SK-N-SH treated with all-trans-retinoic acid at 6 μM for 48 hours (cell line): Measurements from ENCODE around the gene RNF224.

Experiments used
- ATAC-seq: fragments of 200-7000 bp; cut with Tn5 transposase; 3 replicates; pipeline ENCODE4 v1.9.1; 2020; ENCODE audit warnings: mild to moderate bottlenecking, moderate library complexity
- ARNTL ChIP-seq: fragments of 450-650 bp; formaldehyde crosslinking; IDR thresholded peaks from 2 replicates; pipeline ENCODE4 v1.5.0; 2020; ENCODE audit warnings: low read depth, mild to moderate bottlenecking, moderate library complexity, borderline replicate concordance
- BACH2 ChIP-seq: fragments of 250-450 bp; sonication (Bioruptor Pico); IDR thresholded peaks from 2 replicates; pipeline ENCODE4 v1.9.0; 2021; ENCODE audit warnings: mild to moderate bottlenecking, borderline replicate concordance
- CSDC2 ChIP-seq: fragments of 250-450 bp; sonication (Bioruptor Pico); IDR thresholded peaks from 2 replicates; pipeline ENCODE4 v1.5.0; 2020; ENCODE audit warnings: mild to moderate bottlenecking, moderate library complexity
- CSRNP3 ChIP-seq: fragments of 250-450 bp; sonication (Bioruptor Pico); IDR thresholded peaks from 2 replicates; pipeline ENCODE4 v1.5.1; 2021; ENCODE audit warnings: mild to moderate bottlenecking, moderate library complexity
- GLIS3 ChIP-seq: fragments of 250-450 bp; sonication (Bioruptor Pico); IDR thresholded peaks from 2 replicates; pipeline ENCODE4 v1.5.0; 2020; ENCODE audit warnings: mild to moderate bottlenecking, moderate library complexity
- ISL1 ChIP-seq: fragments of 250-450 bp; sonication (Bioruptor Pico); IDR thresholded peaks from 2 replicates; pipeline ENCODE4 v2.1.2; 2022; ENCODE audit warnings: mild to moderate bottlenecking, moderate library complexity
- PPARA ChIP-seq: fragments of 250-450 bp; sonication (Bioruptor Pico); IDR thresholded peaks from 2 replicates; pipeline ENCODE4 v1.5.0; 2020; ENCODE audit warnings: mild to moderate bottlenecking, borderline replicate concordance
- SNAI2 ChIP-seq: fragments of 250-450 bp; sonication (Bioruptor Pico); IDR thresholded peaks from 2 replicates; pipeline ENCODE4 v1.5.0; 2020; ENCODE audit warnings: mild to moderate bottlenecking, moderate library complexity
- TCF4 ChIP-seq: fragments of 250-450 bp; sonication (Bioruptor Pico); IDR thresholded peaks from 2 replicates; pipeline ENCODE4 v1.8.0; 2021; ENCODE audit warnings: mild to moderate bottlenecking, moderate library complexity, borderline replicate concordance
- TOX ChIP-seq: fragments of 250-450 bp; sonication (Bioruptor Pico); IDR thresholded peaks from 2 replicates; pipeline ENCODE4 v1.8.0; 2021; ENCODE audit warnings: mild to moderate bottlenecking, moderate library complexity, borderline replicate concordance
- ZFP3 ChIP-seq: fragments of 250-450 bp; sonication (Bioruptor Pico); IDR thresholded peaks from 2 replicates; pipeline ENCODE4 v1.5.0; 2020; ENCODE audit warnings: mild to moderate bottlenecking, moderate library complexity
- ZFP30 ChIP-seq: fragments of 450-650 bp; formaldehyde crosslinking; IDR thresholded peaks from 2 replicates; pipeline ENCODE4 v1.5.0; 2022; ENCODE audit warnings: mild to moderate bottlenecking, moderate library complexity
- ZNF565 ChIP-seq: fragments of 450-650 bp; formaldehyde crosslinking; conservative IDR thresholded peaks from 2 replicates; pipeline ENCODE4 v1.5.0; 2020; ENCODE audit warnings: low read depth, mild to moderate bottlenecking, moderate library complexity
- ZNF70 ChIP-seq: fragments of 450-650 bp; formaldehyde crosslinking; IDR thresholded peaks from 2 replicates; pipeline ENCODE4 v1.5.0; 2020; ENCODE audit warnings: mild to moderate bottlenecking, moderate library complexity
- ZNF8 ChIP-seq: fragments of 450-650 bp; formaldehyde crosslinking; IDR thresholded peaks from 2 replicates; pipeline ENCODE4 v1.5.0; 2020; ENCODE audit warnings: mild to moderate bottlenecking, moderate library complexity
- TF ChIP-seq, protein P1 (sequence below): fragments of 250-450 bp; sonication (Bioruptor Pico); IDR thresholded peaks from 2 replicates; pipeline ENCODE4 v1.5.0; 2020; ENCODE audit warnings: mild to moderate bottlenecking, moderate library complexity
- TF ChIP-seq, protein P2 (sequence below): fragments of 250-450 bp; sonication (Bioruptor Pico); IDR thresholded peaks from 2 replicates; pipeline ENCODE4 v1.8.0; 2020; ENCODE audit warnings: mild to moderate bottlenecking, moderate library complexity, borderline replicate concordance
- TF ChIP-seq, protein P3 (sequence below): fragments of 250-450 bp; sonication (Bioruptor Pico); IDR thresholded peaks from 2 replicates; pipeline ENCODE4 v1.8.0; 2021; ENCODE audit warnings: low read depth, mild to moderate bottlenecking, moderate library complexity, borderline replicate concordance
- TF ChIP-seq, protein P4 (sequence below): fragments of 250-450 bp; sonication (Bioruptor Pico); IDR thresholded peaks from 2 replicates; pipeline ENCODE4 v1.5.1; 2020; ENCODE audit warnings: low read depth, mild to moderate bottlenecking, moderate library complexity

The RNF224 gene

DNA sequence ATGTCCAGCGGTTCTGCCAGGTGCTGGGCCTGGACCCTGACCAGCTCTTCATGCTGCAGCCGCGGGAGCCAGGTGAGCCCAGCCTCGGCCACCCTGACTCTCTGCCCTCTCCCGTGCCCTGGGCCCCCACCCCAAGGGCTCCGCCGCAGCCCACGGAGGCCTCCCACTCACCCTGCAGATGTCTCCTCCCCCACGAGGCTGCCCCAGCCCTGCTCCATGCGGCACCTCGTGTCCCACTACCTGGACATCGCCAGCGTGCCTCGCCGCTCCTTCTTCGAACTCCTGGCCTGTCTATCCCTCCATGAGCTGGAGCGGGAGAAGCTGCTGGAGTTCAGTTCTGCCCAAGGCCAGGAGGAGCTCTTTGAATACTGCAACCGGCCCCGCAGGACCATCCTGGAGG is 12.7 kb upstream of the RNF224 start:
- no peak for ATAC-seq
- TF ChIP-seq SNAI2 (CRISPR knock-in tag), result no peak
- TF ChIP-seq CSRNP3, result no peak
- TF ChIP-seq, protein P1, sequence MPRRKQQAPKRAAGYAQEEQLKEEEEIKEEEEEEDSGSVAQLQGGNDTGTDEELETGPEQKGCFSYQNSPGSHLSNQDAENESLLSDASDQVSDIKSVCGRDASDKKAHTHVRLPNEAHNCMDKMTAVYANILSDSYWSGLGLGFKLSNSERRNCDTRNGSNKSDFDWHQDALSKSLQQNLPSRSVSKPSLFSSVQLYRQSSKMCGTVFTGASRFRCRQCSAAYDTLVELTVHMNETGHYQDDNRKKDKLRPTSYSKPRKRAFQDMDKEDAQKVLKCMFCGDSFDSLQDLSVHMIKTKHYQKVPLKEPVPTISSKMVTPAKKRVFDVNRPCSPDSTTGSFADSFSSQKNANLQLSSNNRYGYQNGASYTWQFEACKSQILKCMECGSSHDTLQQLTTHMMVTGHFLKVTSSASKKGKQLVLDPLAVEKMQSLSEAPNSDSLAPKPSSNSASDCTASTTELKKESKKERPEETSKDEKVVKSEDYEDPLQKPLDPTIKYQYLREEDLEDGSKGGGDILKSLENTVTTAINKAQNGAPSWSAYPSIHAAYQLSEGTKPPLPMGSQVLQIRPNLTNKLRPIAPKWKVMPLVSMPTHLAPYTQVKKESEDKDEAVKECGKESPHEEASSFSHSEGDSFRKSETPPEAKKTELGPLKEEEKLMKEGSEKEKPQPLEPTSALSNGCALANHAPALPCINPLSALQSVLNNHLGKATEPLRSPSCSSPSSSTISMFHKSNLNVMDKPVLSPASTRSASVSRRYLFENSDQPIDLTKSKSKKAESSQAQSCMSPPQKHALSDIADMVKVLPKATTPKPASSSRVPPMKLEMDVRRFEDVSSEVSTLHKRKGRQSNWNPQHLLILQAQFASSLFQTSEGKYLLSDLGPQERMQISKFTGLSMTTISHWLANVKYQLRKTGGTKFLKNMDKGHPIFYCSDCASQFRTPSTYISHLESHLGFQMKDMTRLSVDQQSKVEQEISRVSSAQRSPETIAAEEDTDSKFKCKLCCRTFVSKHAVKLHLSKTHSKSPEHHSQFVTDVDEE (CRISPR knock-in tag), result no peak
- TF ChIP-seq TOX, result no peak
- TF ChIP-seq, protein P2, sequence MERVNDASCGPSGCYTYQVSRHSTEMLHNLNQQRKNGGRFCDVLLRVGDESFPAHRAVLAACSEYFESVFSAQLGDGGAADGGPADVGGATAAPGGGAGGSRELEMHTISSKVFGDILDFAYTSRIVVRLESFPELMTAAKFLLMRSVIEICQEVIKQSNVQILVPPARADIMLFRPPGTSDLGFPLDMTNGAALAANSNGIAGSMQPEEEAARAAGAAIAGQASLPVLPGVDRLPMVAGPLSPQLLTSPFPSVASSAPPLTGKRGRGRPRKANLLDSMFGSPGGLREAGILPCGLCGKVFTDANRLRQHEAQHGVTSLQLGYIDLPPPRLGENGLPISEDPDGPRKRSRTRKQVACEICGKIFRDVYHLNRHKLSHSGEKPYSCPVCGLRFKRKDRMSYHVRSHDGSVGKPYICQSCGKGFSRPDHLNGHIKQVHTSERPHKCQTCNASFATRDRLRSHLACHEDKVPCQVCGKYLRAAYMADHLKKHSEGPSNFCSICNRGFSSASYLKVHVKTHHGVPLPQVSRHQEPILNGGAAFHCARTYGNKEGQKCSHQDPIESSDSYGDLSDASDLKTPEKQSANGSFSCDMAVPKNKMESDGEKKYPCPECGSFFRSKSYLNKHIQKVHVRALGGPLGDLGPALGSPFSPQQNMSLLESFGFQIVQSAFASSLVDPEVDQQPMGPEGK (CRISPR knock-in tag), result no peak
- TF ChIP-seq ZNF565 (CRISPR knock-in tag), result no peak
- TF ChIP-seq, protein P3, sequence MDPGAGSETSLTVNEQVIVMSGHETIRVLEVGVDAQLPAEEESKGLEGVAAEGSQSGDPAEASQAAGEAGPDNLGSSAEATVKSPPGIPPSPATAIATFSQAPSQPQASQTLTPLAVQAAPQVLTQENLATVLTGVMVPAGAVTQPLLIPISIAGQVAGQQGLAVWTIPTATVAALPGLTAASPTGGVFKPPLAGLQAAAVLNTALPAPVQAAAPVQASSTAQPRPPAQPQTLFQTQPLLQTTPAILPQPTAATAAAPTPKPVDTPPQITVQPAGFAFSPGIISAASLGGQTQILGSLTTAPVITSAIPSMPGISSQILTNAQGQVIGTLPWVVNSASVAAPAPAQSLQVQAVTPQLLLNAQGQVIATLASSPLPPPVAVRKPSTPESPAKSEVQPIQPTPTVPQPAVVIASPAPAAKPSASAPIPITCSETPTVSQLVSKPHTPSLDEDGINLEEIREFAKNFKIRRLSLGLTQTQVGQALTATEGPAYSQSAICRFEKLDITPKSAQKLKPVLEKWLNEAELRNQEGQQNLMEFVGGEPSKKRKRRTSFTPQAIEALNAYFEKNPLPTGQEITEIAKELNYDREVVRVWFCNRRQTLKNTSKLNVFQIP (CRISPR knock-in tag), result no peak
- no peak for TF ChIP-seq ZFP30
- no peak for TF ChIP-seq CSDC2 (CRISPR knock-in tag)
- TF ChIP-seq ZNF8 (CRISPR knock-in tag), result no peak
- TF ChIP-seq PPARA (CRISPR knock-in tag), result no peak
- TF ChIP-seq BACH2 (CRISPR knock-in tag), result no peak

DNA sequence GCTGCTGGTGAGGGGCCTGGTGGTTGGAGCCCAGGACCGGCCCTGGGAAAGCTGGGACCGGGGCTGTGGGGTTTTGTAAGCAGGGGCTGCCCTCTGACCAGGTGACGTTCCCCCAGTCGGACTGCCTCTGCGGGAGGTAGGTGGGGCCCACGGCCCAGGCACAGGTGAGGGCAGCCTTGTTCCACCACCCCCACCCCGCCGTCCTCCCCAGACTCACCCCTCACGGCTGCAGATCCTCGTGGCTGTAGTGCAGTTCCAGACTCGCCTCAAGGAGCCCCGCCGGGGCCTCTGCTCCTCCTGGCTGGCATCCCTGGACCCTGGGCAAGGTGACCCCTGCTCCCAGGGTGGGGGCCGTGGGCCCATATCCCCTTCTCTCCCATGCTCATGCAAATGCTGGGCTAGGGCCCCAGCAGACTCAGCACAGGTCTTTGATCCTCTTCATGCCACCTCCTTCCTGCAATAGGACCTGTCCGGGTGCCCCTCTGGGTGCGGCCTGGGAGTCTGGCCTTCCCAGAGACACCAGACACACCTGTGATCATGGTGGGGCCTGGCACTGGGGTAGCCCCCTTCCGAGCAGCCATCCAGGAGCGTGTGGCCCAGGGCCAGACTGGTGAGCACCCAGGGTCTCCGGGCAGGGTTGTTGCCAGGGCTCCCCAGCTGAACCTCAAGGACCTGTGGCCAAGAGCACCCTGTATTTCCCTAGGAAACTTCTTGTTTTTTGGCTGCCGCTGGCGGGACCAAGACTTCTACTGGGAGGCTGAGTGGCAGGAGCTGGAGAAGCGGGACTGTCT is 11.9 kb upstream of the RNF224 start:
- ATAC-seq, result no peak
- no peak for TF ChIP-seq CSRNP3
- no peak for TF ChIP-seq ZFP3 (CRISPR knock-in tag)
- TF ChIP-seq CSDC2 (CRISPR knock-in tag), result no peak
- no peak for TF ChIP-seq ARNTL
- TF ChIP-seq GLIS3, result no peak
- no peak for TF ChIP-seq PPARA (CRISPR knock-in tag)
- no peak for TF ChIP-seq ISL1 (CRISPR knock-in tag)
- no peak for TF ChIP-seq TOX
- TF ChIP-seq, protein P4, sequence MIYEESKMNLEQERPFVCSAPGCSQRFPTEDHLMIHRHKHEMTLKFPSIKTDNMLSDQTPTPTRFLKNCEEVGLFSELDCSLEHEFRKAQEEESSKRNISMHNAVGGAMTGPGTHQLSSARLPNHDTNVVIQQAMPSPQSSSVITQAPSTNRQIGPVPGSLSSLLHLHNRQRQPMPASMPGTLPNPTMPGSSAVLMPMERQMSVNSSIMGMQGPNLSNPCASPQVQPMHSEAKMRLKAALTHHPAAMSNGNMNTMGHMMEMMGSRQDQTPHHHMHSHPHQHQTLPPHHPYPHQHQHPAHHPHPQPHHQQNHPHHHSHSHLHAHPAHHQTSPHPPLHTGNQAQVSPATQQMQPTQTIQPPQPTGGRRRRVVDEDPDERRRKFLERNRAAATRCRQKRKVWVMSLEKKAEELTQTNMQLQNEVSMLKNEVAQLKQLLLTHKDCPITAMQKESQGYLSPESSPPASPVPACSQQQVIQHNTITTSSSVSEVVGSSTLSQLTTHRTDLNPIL (CRISPR knock-in tag), result no peak
- TF ChIP-seq, protein P1 (CRISPR knock-in tag), result no peak
- TF ChIP-seq TCF4 (CRISPR knock-in tag), result no peak
- TF ChIP-seq SNAI2 (CRISPR knock-in tag), result no peak
- TF ChIP-seq ZFP30, result no peak
- no peak for TF ChIP-seq ZNF70
- TF ChIP-seq ZNF565 (CRISPR knock-in tag), result no peak
- no peak for TF ChIP-seq BACH2 (CRISPR knock-in tag)
- no peak for TF ChIP-seq ZNF8 (CRISPR knock-in tag)
- TF ChIP-seq, protein P2 (CRISPR knock-in tag), result no peak
